H1 (cell line): ENCODE data around the gene NUMB. TPM values are rescaled to one million over a fixed set of nuclear protein-coding genes. Genes with fewer than 3 reads are reported as not detected.

Source experiments
- POU5F1 ChIP-seq: IDR thresholded peaks from 2 replicates; pipeline ENCODE4 v1.6.1; 2011; ENCODE audit warnings: low read depth, mild to moderate bottlenecking, low read length, moderate library complexity
- polyA plus RNA-seq, 7 experiments: library from polyadenylated mRNA; depleted of rRNA in 3 of 7; stranded (reverse) in 5 of 7; unstranded in 2 of 7; fragments of >200 nt in 5 of 7; fragments of 200-250 nt in 2 of 7; gene quantifications; 1 replicate in 5 of 7; 2 replicates in 1 of 7; 4 replicates in 1 of 7; pipeline versions ENCODE4 v1.2.1 to v1.2.3, GENCODE V29; 2011 to 2013; ENCODE audit warnings: missing spikeins in 2 of 7, mixed read lengths in 2 of 7
- total RNA-seq: library from RNA; stranded (reverse); fragmentation: NEBNext Ultra II Directional; extraction: Animal tissue kit (Norgen Biotek cat#: 25700); gene quantifications from 2 replicates; pipeline ENCODE4 v1.2.1, GENCODE V29; 2021
- TF ChIP-seq, protein P1 (sequence below): fragments of 300-600 bp; sonication (generic); IDR thresholded peaks from 2 replicates; pipeline ENCODE4 v1.7.1; 2012; ENCODE audit warnings: low read length, moderate library complexity, mild to moderate bottlenecking, inconsistent platforms; ENCODE audit not compliant: insufficient replicate concordance

The NUMB gene
- total and polyA plus RNA-seq, 2 of the 8 experiments (the other 6 are each of a cell fraction or from before 2014, with no cell fraction given), result 54.3 to 78.1 TPM

DNA sequence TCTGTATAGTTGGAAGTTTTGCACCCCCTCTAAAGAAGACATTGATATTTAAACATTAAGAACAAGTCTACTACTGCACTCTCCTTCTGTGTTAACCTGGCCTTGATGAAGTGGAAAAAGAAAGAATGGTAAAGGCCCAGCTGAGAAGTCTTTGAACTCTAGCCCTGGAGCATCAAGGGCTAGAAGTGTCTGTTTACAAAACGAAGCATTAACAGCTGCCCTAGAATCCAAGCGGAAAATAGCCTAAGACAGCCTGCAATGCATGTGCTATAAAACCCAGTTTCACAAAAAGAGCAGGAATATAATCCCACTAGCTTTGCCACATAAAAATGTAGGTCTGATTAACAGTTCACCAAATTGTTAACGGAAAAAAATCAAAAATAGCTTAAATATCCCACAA lies 60.5 kb downstream of the NUMB start (continued):
- TF ChIP-seq, protein P1, sequence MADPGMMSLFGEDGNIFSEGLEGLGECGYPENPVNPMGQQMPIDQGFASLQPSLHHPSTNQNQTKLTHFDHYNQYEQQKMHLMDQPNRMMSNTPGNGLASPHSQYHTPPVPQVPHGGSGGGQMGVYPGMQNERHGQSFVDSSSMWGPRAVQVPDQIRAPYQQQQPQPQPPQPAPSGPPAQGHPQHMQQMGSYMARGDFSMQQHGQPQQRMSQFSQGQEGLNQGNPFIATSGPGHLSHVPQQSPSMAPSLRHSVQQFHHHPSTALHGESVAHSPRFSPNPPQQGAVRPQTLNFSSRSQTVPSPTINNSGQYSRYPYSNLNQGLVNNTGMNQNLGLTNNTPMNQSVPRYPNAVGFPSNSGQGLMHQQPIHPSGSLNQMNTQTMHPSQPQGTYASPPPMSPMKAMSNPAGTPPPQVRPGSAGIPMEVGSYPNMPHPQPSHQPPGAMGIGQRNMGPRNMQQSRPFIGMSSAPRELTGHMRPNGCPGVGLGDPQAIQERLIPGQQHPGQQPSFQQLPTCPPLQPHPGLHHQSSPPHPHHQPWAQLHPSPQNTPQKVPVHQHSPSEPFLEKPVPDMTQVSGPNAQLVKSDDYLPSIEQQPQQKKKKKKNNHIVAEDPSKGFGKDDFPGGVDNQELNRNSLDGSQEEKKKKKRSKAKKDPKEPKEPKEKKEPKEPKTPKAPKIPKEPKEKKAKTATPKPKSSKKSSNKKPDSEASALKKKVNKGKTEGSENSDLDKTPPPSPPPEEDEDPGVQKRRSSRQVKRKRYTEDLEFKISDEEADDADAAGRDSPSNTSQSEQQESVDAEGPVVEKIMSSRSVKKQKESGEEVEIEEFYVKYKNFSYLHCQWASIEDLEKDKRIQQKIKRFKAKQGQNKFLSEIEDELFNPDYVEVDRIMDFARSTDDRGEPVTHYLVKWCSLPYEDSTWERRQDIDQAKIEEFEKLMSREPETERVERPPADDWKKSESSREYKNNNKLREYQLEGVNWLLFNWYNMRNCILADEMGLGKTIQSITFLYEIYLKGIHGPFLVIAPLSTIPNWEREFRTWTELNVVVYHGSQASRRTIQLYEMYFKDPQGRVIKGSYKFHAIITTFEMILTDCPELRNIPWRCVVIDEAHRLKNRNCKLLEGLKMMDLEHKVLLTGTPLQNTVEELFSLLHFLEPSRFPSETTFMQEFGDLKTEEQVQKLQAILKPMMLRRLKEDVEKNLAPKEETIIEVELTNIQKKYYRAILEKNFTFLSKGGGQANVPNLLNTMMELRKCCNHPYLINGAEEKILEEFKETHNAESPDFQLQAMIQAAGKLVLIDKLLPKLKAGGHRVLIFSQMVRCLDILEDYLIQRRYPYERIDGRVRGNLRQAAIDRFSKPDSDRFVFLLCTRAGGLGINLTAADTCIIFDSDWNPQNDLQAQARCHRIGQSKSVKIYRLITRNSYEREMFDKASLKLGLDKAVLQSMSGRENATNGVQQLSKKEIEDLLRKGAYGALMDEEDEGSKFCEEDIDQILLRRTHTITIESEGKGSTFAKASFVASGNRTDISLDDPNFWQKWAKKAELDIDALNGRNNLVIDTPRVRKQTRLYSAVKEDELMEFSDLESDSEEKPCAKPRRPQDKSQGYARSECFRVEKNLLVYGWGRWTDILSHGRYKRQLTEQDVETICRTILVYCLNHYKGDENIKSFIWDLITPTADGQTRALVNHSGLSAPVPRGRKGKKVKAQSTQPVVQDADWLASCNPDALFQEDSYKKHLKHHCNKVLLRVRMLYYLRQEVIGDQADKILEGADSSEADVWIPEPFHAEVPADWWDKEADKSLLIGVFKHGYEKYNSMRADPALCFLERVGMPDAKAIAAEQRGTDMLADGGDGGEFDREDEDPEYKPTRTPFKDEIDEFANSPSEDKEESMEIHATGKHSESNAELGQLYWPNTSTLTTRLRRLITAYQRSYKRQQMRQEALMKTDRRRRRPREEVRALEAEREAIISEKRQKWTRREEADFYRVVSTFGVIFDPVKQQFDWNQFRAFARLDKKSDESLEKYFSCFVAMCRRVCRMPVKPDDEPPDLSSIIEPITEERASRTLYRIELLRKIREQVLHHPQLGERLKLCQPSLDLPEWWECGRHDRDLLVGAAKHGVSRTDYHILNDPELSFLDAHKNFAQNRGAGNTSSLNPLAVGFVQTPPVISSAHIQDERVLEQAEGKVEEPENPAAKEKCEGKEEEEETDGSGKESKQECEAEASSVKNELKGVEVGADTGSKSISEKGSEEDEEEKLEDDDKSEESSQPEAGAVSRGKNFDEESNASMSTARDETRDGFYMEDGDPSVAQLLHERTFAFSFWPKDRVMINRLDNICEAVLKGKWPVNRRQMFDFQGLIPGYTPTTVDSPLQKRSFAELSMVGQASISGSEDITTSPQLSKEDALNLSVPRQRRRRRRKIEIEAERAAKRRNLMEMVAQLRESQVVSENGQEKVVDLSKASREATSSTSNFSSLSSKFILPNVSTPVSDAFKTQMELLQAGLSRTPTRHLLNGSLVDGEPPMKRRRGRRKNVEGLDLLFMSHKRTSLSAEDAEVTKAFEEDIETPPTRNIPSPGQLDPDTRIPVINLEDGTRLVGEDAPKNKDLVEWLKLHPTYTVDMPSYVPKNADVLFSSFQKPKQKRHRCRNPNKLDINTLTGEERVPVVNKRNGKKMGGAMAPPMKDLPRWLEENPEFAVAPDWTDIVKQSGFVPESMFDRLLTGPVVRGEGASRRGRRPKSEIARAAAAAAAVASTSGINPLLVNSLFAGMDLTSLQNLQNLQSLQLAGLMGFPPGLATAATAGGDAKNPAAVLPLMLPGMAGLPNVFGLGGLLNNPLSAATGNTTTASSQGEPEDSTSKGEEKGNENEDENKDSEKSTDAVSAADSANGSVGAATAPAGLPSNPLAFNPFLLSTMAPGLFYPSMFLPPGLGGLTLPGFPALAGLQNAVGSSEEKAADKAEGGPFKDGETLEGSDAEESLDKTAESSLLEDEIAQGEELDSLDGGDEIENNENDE, result no peak
- no peak for TF ChIP-seq POU5F1
